M059J (cell line): ENCODE measurements around the gene LIN52. TPM values are rescaled to one million over a fixed set of nuclear protein-coding genes. Genes with fewer than 3 reads are reported as not detected.
"Not testable (repeated sequence)": the region's sequence is repeated elsewhere in the genome, so short reads cannot be mapped to it uniquely, and the experiment has no call there.

ENCODE experiments used
- DNase-seq: peaks from one replicate; pipeline ENCODE4 v3.0.0-alpha.2; 2012; ENCODE audit warnings: low read depth
- total RNA-seq: library from RNA; depleted of rRNA; stranded (reverse); fragments of >200 nt; shearing (Covaris generic); gene quantifications from 2 replicates; pipeline ENCODE4 v1.2.3, GENCODE V29; 2014

LIN52 gene
- total RNA-seq, 1 experiment from 2014 or later = 21.0 TPM

GRCh38 chr14:74109369-74109768, 24.6 kb downstream of the LIN52 start:
- no peak for DNase-seq

- peak; percentile 63 for DNase-seq
These were observed 26.9 kb downstream of the LIN52 start for GRCh38 chr14:74111395-74112216.

- DNase-seq = not testable (repeated sequence)
These were observed 40.7 kb downstream of the LIN52 start for GRCh38 chr14:74125487-74125886.

GRCh38 chr14:74126315-74127013, 41.7 kb downstream of the LIN52 start:
- no peak for DNase-seq

GRCh38 chr14:74127634-74128033, 42.9 kb downstream of the LIN52 start:
- DNase-seq = no peak

GRCh38 chr14:74133833-74134481, 49.2 kb downstream of the LIN52 start:
- no peak for DNase-seq

- DNase-seq = no peak
These were observed 49.7 kb downstream of the LIN52 start for GRCh38 chr14:74134484-74134883.

- peak; percentile 49 for DNase-seq
These were observed 50.7 kb downstream of the LIN52 start for GRCh38 chr14:74135426-74135825.

- no peak for DNase-seq
These were observed 55.7 kb downstream of the LIN52 start for GRCh38 chr14:74140374-74140850.

- DNase-seq = no peak
These were observed 56.9 kb downstream of the LIN52 start for GRCh38 chr14:74141703-74142102.

GRCh38 chr14:74142523-74142922, 57.8 kb downstream of the LIN52 start:
- DNase-seq = no peak

GRCh38 chr14:74144789-74145188, 60.0 kb downstream of the LIN52 start:
- no peak for DNase-seq

GRCh38 chr14:74147571-74147970, 62.8 kb downstream of the LIN52 start:
- no peak for DNase-seq

- DNase-seq = no peak
These were observed 63.9 kb downstream of the LIN52 start for GRCh38 chr14:74148705-74149104.

- DNase-seq = no peak
These were observed 70.5 kb downstream of the LIN52 start for GRCh38 chr14:74155287-74155686.

GRCh38 chr14:74155749-74156148, 71.0 kb downstream of the LIN52 start:
- DNase-seq = no peak

- DNase-seq = no peak
These were observed 76.0 kb downstream of the LIN52 start for GRCh38 chr14:74160763-74161162.

- DNase-seq = no peak
These were observed 76.9 kb downstream of the LIN52 start for GRCh38 chr14:74161526-74162158.

GRCh38 chr14:74169906-74170305, 85.2 kb downstream of the LIN52 start:
- DNase-seq = no peak

- peak; percentile 28 for DNase-seq
These were observed 91.6 kb downstream of the LIN52 start for GRCh38 chr14:74176400-74176793.

- no peak for DNase-seq
These were observed 95.1 kb downstream of the LIN52 start for GRCh38 chr14:74179856-74180255.
